SU-DHL-6 (cell line): ENCODE results near the gene WDR73.

Experiments used
- EZH2phosphoT487 ChIP-seq: fragments of 200-600 bp; sonication (generic), shearing (Covaris generic); conservative IDR thresholded peaks from 2 replicates; pipeline ENCODE4 v1.6.1; 2018; ENCODE audit warnings: mild to moderate bottlenecking, antibody characterized with exemption, low read length, moderate library complexity, mixed read lengths
- TF ChIP-seq, protein P1 (sequence below): fragments of 200-600 bp; sonication (generic); IDR thresholded peaks from one replicate; pipeline ENCODE4 v1.5.1; 2017; ENCODE audit warnings: antibody characterized with exemption, mild to moderate bottlenecking, low read length, moderate library complexity; ENCODE audit not compliant: insufficient read depth, poor library complexity, severe bottlenecking

DNA sequence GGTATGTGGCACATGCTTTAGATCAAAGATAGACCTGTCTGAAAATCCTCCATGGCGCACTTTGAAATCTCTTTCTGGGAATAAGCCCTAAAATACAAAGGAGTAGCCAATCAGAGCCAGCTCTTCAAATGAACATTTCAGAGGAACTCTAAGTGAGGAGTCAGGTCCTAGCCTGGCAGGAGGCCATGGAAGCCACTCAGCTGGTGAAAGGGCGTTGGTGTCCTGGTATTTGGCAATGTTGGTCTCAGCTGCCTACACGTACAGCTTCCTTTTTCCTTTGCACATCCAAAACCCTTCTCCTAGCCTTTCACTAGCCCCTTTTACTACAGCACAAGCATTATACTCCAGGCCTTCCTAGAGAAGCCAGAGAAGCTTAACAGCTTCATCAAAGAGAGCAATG, 5.5 kb downstream of the WDR73 start:
- TF ChIP-seq, protein P1, sequence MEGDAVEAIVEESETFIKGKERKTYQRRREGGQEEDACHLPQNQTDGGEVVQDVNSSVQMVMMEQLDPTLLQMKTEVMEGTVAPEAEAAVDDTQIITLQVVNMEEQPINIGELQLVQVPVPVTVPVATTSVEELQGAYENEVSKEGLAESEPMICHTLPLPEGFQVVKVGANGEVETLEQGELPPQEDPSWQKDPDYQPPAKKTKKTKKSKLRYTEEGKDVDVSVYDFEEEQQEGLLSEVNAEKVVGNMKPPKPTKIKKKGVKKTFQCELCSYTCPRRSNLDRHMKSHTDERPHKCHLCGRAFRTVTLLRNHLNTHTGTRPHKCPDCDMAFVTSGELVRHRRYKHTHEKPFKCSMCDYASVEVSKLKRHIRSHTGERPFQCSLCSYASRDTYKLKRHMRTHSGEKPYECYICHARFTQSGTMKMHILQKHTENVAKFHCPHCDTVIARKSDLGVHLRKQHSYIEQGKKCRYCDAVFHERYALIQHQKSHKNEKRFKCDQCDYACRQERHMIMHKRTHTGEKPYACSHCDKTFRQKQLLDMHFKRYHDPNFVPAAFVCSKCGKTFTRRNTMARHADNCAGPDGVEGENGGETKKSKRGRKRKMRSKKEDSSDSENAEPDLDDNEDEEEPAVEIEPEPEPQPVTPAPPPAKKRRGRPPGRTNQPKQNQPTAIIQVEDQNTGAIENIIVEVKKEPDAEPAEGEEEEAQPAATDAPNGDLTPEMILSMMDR = no peak
- no peak for TF ChIP-seq EZH2phosphoT487
